CD14-positive monocyte (primary cell): ENCODE data around the gene C1RL. TPM values are rescaled to one million over a fixed set of nuclear protein-coding genes. Genes with fewer than 3 reads are reported as not detected.
A peak's percentile ranks its signal among the peaks of the same experiment; 100 is the strongest.

Source experiments
- DNase-seq, 3 donors: peaks; one replicate each; pipeline ENCODE4 v3.0.0-alpha.2; 2011 to 2022
- H2AFZ ChIP-seq: 2 replicates; pipeline ENCODE4 v1.6.0; 2012; ENCODE audit warnings: mild to moderate bottlenecking, low read depth, low read length, inconsistent platforms; ENCODE audit not compliant: insufficient read depth, poor library complexity, severe bottlenecking
- H3K27ac ChIP-seq, 2 donors: 1 replicate in 1 of 2; 2 replicates in 1 of 2; pipeline ENCODE4 v1.5.1; 2012 to 2013; ENCODE audit warnings: low read length in 2 of 2, control low read depth in 1 of 2, inconsistent platforms in 1 of 2, low read depth in 1 of 2, mild to moderate bottlenecking in 1 of 2
- H3K27me3 ChIP-seq, 2 donors: one replicate each; pipeline versions ENCODE4 v1.6.0 to v1.6.1; 2011 to 2013; ENCODE audit warnings: low read length in 2 of 2; ENCODE audit not compliant: control insufficient read depth in 2 of 2, insufficient read depth in 2 of 2
- H3K36me3 ChIP-seq, 2 donors: replicated peaks in 1 of 2; 1 replicate in 1 of 2; 2 replicates in 1 of 2; pipeline versions ENCODE4 v1.5.1 to v1.6.1; 2012 to 2013; ENCODE audit warnings: low read length in 2 of 2, control low read depth in 1 of 2, inconsistent platforms in 1 of 2, mild to moderate bottlenecking in 1 of 2; ENCODE audit not compliant: insufficient read depth in 2 of 2, control insufficient read depth in 1 of 2
- H3K4me1 ChIP-seq, 2 donors: 1 replicate in 1 of 2; 2 replicates in 1 of 2; pipeline versions ENCODE4 v1.5.1 to v1.6.1; 2012 to 2013; ENCODE audit warnings: low read length in 2 of 2, control low read depth in 1 of 2, inconsistent platforms in 1 of 2, mild to moderate bottlenecking in 1 of 2, moderate library complexity in 1 of 2; ENCODE audit not compliant: insufficient read depth in 2 of 2, control insufficient read depth in 1 of 2
- H3K4me2 ChIP-seq: replicated peaks from 2 replicates; pipeline ENCODE3; 2012; ENCODE audit warnings: low read length, moderate library complexity, mild to moderate bottlenecking; ENCODE audit not compliant: poor library complexity, severe bottlenecking; ENCODE audit errors: extremely low read depth
- H3K4me3 ChIP-seq, 3 experiments: fragments of 200-600 bp in 1 of 3; sonication (generic) in 1 of 3; replicated peaks in 1 of 3; 1 replicate in 2 of 3; 2 replicates in 1 of 3; pipeline ENCODE4 v1.5.1; 2011 to 2013; ENCODE audit warnings: low read length in 3 of 3, mild to moderate bottlenecking in 3 of 3, control low read depth in 2 of 3, low read depth in 2 of 3, inconsistent platforms in 1 of 3, moderate library complexity in 1 of 3
- H3K79me2 ChIP-seq: 2 replicates; pipeline ENCODE4 v1.6.0; 2012; ENCODE audit warnings: mild to moderate bottlenecking, control low read depth, inconsistent platforms, low read length, moderate library complexity; ENCODE audit not compliant: insufficient read depth
- H3K9ac ChIP-seq: 2 replicates; pipeline ENCODE4 v1.6.0; 2017; ENCODE audit warnings: low read length, mild to moderate bottlenecking; ENCODE audit not compliant: insufficient read depth, poor library complexity, severe bottlenecking
- H3K9me3 ChIP-seq, 2 donors: replicated peaks in 1 of 2; 1 replicate in 1 of 2; 2 replicates in 1 of 2; pipeline versions ENCODE4 v1.5.1 to v1.6.1; 2012 to 2013; ENCODE audit warnings: low read length in 2 of 2, control low read depth in 1 of 2; ENCODE audit not compliant: control insufficient read depth in 1 of 2, insufficient read depth in 1 of 2
- H4K20me1 ChIP-seq: 2 replicates; pipeline ENCODE4 v1.6.0; 2012; ENCODE audit warnings: mild to moderate bottlenecking, low read length, control low read depth, moderate library complexity; ENCODE audit not compliant: insufficient read depth
- H3K27ac Mint-ChIP-seq, 7 donors: one replicate each; pipeline ENCODE4 v1.8.0; 2020; ENCODE audit warnings: mild to moderate bottlenecking in 7 of 7, mixed read lengths in 7 of 7, moderate library complexity in 6 of 7, inconsistent platforms in 2 of 7
- H3K27me3 Mint-ChIP-seq, 3 donors: one replicate each; pipeline ENCODE4 v1.8.0; 2021 to 2022; ENCODE audit warnings: low read depth in 3 of 3, mild to moderate bottlenecking in 3 of 3, mixed read lengths in 3 of 3, moderate library complexity in 3 of 3, inconsistent platforms in 1 of 3
- H3K36me3 Mint-ChIP-seq, 2 donors: one replicate each; pipeline ENCODE4 v1.8.0; 2020; ENCODE audit warnings: mixed read lengths in 2 of 2, inconsistent platforms in 1 of 2, mild to moderate bottlenecking in 1 of 2
- H3K4me1 Mint-ChIP-seq: one replicate; pipeline ENCODE4 v1.8.0; 2020; ENCODE audit warnings: mild to moderate bottlenecking, mixed read lengths
- H3K4me3 Mint-ChIP-seq, 2 donors: one replicate each; pipeline ENCODE4 v1.8.0; 2020; ENCODE audit warnings: mild to moderate bottlenecking in 2 of 2, mixed read lengths in 2 of 2, moderate library complexity in 1 of 2
- H3K9me3 Mint-ChIP-seq, 7 donors: one replicate each; pipeline ENCODE4 v1.8.0; 2020 to 2022; ENCODE audit warnings: mixed read lengths in 7 of 7, mild to moderate bottlenecking in 6 of 7, moderate library complexity in 6 of 7, inconsistent platforms in 2 of 7
- WGBS: methylation state at CpG from one replicate; pipeline ENCODE4 v1.1.5; 2013; ENCODE audit warnings: missing lambda C conversion rate; ENCODE audit not compliant: insufficient coverage; 5-methylcytosine and 5-hydroxymethylcytosine counted together
- intact Hi-C, 2 donors: fragments of 100-400 bp; cut with micrococcal nuclease; formaldehyde crosslinking; loops; one replicate each; pipeline versions ENCODE4 v1.15.0 to v1.15.1; 2023
- polyA plus RNA-seq, 3 donors: library from polyadenylated mRNA; depleted of rRNA in 1 of 3; unstranded in 2 of 3; stranded (reverse) in 1 of 3; fragments of 300-500 nt in 2 of 3; fragments of >200 nt in 1 of 3; fragmentation: Illumina TruSeq in 2 of 3; gene quantifications; 1 replicate in 2 of 3; 2 replicates in 1 of 3; pipeline ENCODE4 v1.2.3, GENCODE V29; 2012 to 2021
- TF ChIP-seq, protein P1 (sequence below): fragments of 200-600 bp; IDR thresholded peaks from one replicate; pipeline ENCODE4 v1.8.0; 2022; ENCODE audit warnings: antibody characterized with exemption, mild to moderate bottlenecking

Gene C1RL
- polyA plus RNA-seq, 3 donors = 4.8 to 27.9 (median 5.6) TPM

GRCh38 chr12:7125632-7126227, 16.7 kb upstream of the C1RL start:
- H3K27ac ChIP-seq = no peak overlapping the region
- H3K9ac ChIP-seq = no peak overlapping the region
- H3K79me2 ChIP-seq = no peaks in the 10 kb centered on the region
- no peak for DNase-seq
- Mint-ChIP-seq H3K4me3 (no peak overlapping the region), H3K27ac (peak overlapping the region in 1 of 7 donors; percentile 66), H3K27me3 (peaks cover 25 to 41% (median 31%) of the 10 kb centered on the region in 3 donors), H3K36me3 (peaks cover 17 to 21% of the 10 kb centered on the region in 2 donors), H3K9me3 (peaks cover 0 to 12% (median 3%) of the 10 kb centered on the region in 7 donors), H3K4me1 (peaks cover 20% of the 10 kb centered on the region)
- intact Hi-C loops = no loop called here
- H3K9me3 ChIP-seq = no peaks in the 10 kb centered on the region
- peaks cover 11 to 29% of the 10 kb centered on the region in 2 donors for H3K27me3 ChIP-seq
- no peak overlapping the region for H3K4me3 ChIP-seq
- H2AFZ ChIP-seq = no peak overlapping the region
- H3K4me1 ChIP-seq = peaks cover 18 to 20% of the 10 kb centered on the region in 2 donors
- no peaks in the 10 kb centered on the region for H3K36me3 ChIP-seq
- WGBS = 100% methylated on average over 1 of the region's 4 CpGs
- TF ChIP-seq, protein P1, sequence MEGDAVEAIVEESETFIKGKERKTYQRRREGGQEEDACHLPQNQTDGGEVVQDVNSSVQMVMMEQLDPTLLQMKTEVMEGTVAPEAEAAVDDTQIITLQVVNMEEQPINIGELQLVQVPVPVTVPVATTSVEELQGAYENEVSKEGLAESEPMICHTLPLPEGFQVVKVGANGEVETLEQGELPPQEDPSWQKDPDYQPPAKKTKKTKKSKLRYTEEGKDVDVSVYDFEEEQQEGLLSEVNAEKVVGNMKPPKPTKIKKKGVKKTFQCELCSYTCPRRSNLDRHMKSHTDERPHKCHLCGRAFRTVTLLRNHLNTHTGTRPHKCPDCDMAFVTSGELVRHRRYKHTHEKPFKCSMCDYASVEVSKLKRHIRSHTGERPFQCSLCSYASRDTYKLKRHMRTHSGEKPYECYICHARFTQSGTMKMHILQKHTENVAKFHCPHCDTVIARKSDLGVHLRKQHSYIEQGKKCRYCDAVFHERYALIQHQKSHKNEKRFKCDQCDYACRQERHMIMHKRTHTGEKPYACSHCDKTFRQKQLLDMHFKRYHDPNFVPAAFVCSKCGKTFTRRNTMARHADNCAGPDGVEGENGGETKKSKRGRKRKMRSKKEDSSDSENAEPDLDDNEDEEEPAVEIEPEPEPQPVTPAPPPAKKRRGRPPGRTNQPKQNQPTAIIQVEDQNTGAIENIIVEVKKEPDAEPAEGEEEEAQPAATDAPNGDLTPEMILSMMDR = no peak
- no peaks in the 10 kb centered on the region for H4K20me1 ChIP-seq
- H3K4me2 ChIP-seq = no peak overlapping the region

DNA sequence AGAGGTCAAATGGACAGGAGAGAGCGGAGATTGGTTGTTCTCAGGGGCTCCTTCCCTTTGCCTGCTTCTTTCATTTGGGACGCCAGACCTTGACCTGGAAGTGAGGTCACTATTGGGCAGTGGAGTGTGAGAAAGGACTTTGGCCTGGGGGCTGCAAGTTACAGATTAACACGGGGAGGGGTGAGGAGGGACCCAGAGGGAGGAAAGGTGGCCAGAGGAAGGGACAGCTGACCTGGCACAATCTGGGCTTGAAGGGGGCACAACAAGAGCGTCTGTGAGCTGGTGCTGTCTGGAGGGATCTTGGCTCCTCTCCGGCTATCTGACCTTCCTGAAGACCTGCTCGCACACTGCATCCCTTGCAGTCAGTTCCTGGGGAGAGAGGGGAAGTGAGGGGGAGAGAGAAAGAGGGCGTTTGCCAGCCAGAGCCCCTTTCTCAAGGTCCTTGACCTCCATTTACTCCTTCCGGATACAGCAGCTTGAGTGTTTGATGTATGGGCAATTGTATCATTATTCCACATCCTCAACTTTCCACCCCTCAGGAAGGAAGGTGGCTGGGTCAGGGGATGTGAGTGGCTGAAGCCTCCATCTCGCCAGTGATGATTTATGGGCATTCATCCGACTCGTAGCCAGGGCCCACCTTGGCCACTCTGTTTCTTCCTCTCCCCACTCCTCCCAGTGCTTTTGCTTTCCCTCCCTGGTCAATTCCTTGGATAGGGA, 14.9 kb upstream of the C1RL start:
- H3K4me1 ChIP-seq = peaks cover 0 to 4% of the 10 kb centered on the region in 2 donors
- Mint-ChIP-seq H3K4me3 (no peak overlapping the region), H3K4me1 (peaks cover 4% of the 10 kb centered on the region), H3K27ac (no peak overlapping the region), H3K36me3 (peaks cover 14 to 18% of the 10 kb centered on the region in 2 donors), H3K9me3 (peaks cover 0 to 3% (median 0%) of the 10 kb centered on the region in 7 donors), H3K27me3 (peaks cover 8 to 25% (median 14%) of the 10 kb centered on the region in 3 donors)
- peaks cover 0 to 13% of the 10 kb centered on the region in 2 donors for H3K27me3 ChIP-seq
- no peak overlapping the region for H3K9ac ChIP-seq
- no peaks in the 10 kb centered on the region for H3K36me3 ChIP-seq
- no peak overlapping the region for H3K4me2 ChIP-seq
- no peak overlapping the region for H3K4me3 ChIP-seq
- H3K9me3 ChIP-seq = no peaks in the 10 kb centered on the region
- no peak overlapping the region for H2AFZ ChIP-seq
- no peak for DNase-seq
- intact Hi-C loops = no loop called here
- no peaks in the 10 kb centered on the region for H4K20me1 ChIP-seq
- H3K79me2 ChIP-seq = no peaks in the 10 kb centered on the region
- TF ChIP-seq, protein P1 = no peak
- H3K27ac ChIP-seq = no peak overlapping the region
- 44% methylated on average over 5 of the region's 11 CpGs for WGBS
